ENCODE data around the gene SHLD1. TPM values are rescaled to one million over a fixed set of nuclear protein-coding genes. Genes with fewer than 3 reads are reported as not detected.
A peak's percentile ranks its signal among the peaks of the same experiment; 100 is the strongest.
"Not testable (repeated sequence)": the region's sequence is repeated elsewhere in the genome, so short reads cannot be mapped to it uniquely, and the experiment has no call there.

Gene SHLD1
- total RNA-seq, 2 experiments from 2014 or later = 7.9 to 9.4 TPM

DNA sequence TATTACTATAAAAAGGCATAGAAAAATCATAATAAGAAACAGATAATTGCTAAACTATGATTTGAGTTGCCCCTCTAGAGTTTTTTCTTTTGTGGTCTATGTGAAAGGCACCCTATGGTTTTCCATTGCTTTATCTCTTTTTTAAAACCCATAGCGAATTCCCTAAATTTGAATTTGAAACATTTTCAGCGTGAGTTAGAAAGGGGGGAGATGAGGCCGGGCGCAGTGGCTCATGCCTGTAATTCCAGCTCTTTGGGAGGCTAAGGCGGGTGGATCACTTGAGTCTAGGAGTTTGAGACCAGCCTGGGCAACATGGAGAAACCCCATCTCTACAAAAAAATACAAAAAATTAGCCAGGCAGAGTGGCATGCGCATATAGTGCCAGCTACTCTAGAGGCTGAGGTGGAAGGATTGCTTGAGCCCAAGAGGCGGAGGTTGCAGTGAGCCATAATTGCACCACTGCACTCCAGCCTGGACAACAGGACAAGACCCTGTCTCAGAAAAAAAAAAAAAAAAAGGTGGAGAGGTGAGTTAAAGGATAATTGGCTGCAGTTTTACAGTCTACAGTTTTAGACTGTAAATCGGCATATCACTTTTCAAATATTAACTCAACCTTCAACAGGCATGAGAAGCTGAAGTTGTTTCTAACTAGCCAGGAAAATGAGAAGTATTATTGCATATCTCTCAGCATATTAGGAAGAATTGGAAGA, 46.3 kb downstream of the SHLD1 start:
- ChIA-PET CTCF (interaction anchor here (0.6 to 2.3 kb wide), 8 partner anchors 9 to 394 kb away, joined by 3 to 6 read pairs (median 3); no protein-coding TSS in a partner anchor), POLR2A (no interaction called here)
- no peak overlapping the region for H3K27ac Mint-ChIP-seq

DNA sequence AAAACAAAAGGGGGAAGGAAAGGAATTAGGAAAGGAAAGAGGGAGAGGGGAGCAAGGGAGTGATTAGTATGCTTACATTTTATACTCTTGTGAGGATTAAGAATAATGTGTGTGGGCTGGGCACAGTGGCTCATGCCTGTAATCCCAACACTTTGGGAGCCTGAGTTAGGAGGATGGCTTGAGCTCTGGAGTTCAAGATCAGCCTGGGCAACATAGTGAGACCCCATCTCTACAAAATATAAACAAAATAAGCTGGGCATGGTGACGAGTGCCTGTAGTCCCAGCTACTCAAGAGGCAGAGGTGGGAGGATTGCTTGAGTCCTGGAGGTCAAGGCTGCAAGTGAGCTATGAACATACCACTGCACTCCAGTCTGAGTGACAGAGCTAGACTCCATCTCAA, 47.0 kb downstream of the SHLD1 start:
- no peak for DNase-seq
- no peak overlapping the region for H3K27ac Mint-ChIP-seq
- no peaks in the 10 kb centered on the region for H3K4me1 Mint-ChIP-seq
- CTCF ChIA-PET = interaction anchor here (0.6 to 2.3 kb wide), 8 partner anchors 10 to 395 kb away, joined by 3 to 6 read pairs (median 3); no protein-coding TSS in a partner anchor
- no peaks in the 10 kb centered on the region for H3K27me3 Mint-ChIP-seq
- H3K36me3 Mint-ChIP-seq (ENCODE audit: low read depth) = peaks cover 2% of the 10 kb centered on the region
- H3K9me3 Mint-ChIP-seq = no peaks in the 10 kb centered on the region
- POLR2A ChIA-PET = no interaction called here
- H3K4me3 Mint-ChIP-seq = no peak overlapping the region

More for the DNA sequence above, 46.3 kb downstream of the SHLD1 start:
- no peaks in the 10 kb centered on the region for H3K36me3 Mint-ChIP-seq (ENCODE audit: low read depth)
- no peak for DNase-seq
- H3K4me3 Mint-ChIP-seq = no peak overlapping the region
- H3K4me1 Mint-ChIP-seq = no peaks in the 10 kb centered on the region
- H3K9me3 Mint-ChIP-seq = no peaks in the 10 kb centered on the region
- H3K27me3 Mint-ChIP-seq = no peaks in the 10 kb centered on the region

DNA sequence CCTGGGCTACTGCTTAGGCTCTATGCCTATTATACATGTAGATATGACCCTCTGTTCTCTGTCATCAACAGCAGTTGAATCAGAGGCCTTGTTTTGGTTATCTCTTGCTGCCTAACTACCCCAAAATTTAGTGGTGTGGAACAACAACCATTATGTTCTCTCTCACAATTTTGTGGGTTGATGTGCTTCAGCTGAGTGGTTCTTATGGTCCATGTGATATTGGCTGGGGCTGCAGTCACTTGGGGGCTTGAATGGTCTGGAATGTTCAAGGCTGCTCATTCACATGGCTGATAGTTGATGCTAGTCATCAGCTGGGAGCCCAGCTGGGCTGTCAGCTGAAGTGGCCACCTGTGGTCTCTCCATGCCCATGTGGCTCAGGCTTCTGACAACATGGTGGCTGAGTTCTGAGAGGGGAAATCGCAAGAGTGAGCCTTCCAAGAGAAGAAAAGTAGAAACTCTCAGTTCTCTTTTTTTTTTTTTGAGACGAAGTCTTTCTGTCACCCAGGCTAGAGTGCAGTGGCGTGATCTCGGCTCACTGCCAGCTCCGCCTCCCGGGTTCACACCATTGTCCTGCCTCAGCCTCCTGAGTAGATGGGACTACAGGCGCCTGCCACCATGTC, 47.8 kb downstream of the SHLD1 start:
- H3K4me1 Mint-ChIP-seq = no peaks in the 10 kb centered on the region
- peaks cover 5% of the 10 kb centered on the region for H3K36me3 Mint-ChIP-seq (ENCODE audit: low read depth)
- no peak overlapping the region for H3K27ac Mint-ChIP-seq
- POLR2A ChIA-PET = no interaction called here
- no peaks in the 10 kb centered on the region for H3K9me3 Mint-ChIP-seq
- H3K4me3 Mint-ChIP-seq = no peak overlapping the region
- CTCF ChIA-PET = interaction anchor here (1.1 to 1.2 kb wide), 2 partner anchors 10 to 121 kb away, joined by 3 read pairs; no protein-coding TSS in a partner anchor
- DNase-seq = no peak
- no peaks in the 10 kb centered on the region for H3K27me3 Mint-ChIP-seq

DNA sequence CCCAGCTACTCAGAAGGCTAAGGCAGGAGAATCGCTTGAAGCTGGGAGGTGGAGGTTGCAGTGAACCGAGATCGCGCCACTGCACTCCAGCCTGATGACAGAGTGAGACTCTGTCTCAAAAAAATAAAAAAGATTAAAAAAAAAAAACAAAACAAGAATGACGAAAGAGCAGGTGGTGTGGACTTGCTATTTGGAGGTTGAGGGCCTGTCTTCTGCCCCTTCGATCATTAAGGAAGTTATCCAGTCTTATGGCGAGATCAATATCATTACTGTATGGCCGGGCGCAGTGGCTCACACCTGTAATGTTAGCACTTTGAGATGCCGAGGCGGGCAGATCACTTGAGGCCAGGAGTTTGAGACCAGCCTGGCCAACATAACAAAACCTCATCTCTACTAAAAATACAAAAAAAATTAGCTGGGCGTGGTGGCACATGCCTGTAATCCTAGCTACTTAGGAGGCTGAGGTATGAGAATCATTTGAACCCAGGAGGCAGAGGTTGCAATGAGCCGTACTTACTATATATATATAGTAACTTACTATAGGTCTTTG, 53.6 kb downstream of the SHLD1 start:
- H3K27ac Mint-ChIP-seq; H3K4me3 Mint-ChIP-seq; H3K36me3 Mint-ChIP-seq (ENCODE audit: low read depth); H3K27me3 Mint-ChIP-seq; DNase-seq; H3K9me3 Mint-ChIP-seq; POLR2A ChIA-PET: not testable (repeated sequence)
- CTCF ChIA-PET = interaction anchor here (0.6 kb wide), 1 partner anchor 268 kb away, joined by 3 read pairs; no protein-coding TSS in a partner anchor
- H3K4me1 Mint-ChIP-seq = peaks cover 17% of the 10 kb centered on the region

DNA sequence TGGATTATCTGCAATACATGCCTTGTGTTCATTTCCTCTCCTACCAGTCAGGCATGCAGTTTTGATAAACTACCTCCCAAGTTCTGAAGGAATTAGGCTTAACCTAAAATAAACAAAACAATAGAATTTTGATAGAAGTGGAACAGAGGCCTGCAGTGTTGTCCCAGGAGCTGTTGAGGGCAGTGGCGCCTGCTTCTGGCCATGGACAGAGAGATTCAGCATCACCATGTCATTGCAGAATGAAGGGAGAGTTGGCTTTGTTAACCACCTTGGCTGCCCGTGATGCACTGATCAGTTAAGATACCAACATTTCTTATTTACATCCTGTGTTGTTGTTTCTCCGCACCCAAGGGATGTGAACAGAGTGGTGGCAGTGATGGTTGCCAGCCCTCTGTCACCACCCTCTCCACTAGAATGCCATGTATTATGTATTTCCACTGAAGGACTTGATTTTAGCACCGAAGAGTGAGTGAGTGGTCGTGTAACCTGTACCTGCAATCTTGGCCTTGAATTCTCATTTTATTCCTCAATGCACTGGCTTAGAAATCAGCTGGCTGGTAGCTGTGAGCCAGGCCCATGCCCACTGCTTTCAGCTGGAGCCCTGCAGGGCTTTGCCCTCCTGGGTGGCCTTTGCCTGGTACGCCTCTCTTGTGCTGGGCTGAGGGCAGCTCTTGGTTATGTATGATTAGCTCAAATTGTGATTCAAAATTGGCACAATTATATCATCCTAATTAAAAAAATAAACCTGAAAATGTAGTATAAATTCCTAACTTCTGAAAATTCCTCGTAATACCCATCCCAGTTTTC, 56.5 kb downstream of the SHLD1 start:
- H3K27ac Mint-ChIP-seq = peak overlapping the region; percentile 27

DNA sequence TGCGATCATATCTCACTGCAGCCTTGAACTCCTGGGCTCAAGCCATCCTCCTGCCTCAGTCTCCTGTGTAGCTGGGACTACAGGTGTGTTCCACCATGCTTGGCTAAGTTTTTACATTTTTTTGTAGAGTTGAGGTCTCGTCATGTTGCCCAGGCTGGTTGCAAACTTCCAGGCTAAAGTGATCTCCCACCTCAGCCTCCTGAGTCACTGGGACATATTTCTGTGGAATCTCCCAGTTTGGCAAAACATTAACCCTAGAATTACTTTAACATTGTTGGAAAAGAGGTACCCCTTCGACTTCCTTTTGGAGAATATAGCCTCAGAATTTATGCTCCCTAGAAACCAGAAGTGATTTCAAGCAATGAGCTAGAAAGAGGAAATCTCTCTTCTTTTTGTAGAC, 57.2 kb downstream of the SHLD1 start:
- Mint-ChIP-seq H3K27ac (no peak overlapping the region), H3K4me3 (no peak overlapping the region), H3K36me3 (ENCODE audit: low read depth) (peaks cover 5% of the 10 kb centered on the region), H3K4me1 (peaks cover 17% of the 10 kb centered on the region), H3K27me3 (no peaks in the 10 kb centered on the region), H3K9me3 (no peaks in the 10 kb centered on the region)
- DNase-seq = no peak
- POLR2A ChIA-PET = no interaction called here
- CTCF ChIA-PET = no interaction called here

More for the DNA sequence above, 56.5 kb downstream of the SHLD1 start:
- DNase-seq = no peak
- H3K4me3 Mint-ChIP-seq = no peak overlapping the region
- POLR2A ChIA-PET = no interaction called here
- no peaks in the 10 kb centered on the region for H3K9me3 Mint-ChIP-seq
- no peaks in the 10 kb centered on the region for H3K27me3 Mint-ChIP-seq
- H3K36me3 Mint-ChIP-seq (ENCODE audit: low read depth) = peaks cover 8% of the 10 kb centered on the region
- CTCF ChIA-PET = no interaction called here
- H3K4me1 Mint-ChIP-seq = peaks cover 17% of the 10 kb centered on the region

- Mint-ChIP-seq H3K9me3 (no peaks in the 10 kb centered on the region), H3K36me3 (ENCODE audit: low read depth) (peaks cover 3% of the 10 kb centered on the region), H3K27me3 (no peaks in the 10 kb centered on the region), H3K4me3 (no peak overlapping the region), H3K27ac (no peak overlapping the region), H3K4me1 (peaks cover 15% of the 10 kb centered on the region)
- DNase-seq = no peak
- ChIA-PET CTCF (interaction anchor here (1.4 kb wide), 1 partner anchor 280 kb away, joined by 4 read pairs; no protein-coding TSS in a partner anchor), POLR2A (no interaction called here)
These were observed 58.7 kb downstream of the SHLD1 start for GRCh38 chr20:5808901-5809300.

DNA sequence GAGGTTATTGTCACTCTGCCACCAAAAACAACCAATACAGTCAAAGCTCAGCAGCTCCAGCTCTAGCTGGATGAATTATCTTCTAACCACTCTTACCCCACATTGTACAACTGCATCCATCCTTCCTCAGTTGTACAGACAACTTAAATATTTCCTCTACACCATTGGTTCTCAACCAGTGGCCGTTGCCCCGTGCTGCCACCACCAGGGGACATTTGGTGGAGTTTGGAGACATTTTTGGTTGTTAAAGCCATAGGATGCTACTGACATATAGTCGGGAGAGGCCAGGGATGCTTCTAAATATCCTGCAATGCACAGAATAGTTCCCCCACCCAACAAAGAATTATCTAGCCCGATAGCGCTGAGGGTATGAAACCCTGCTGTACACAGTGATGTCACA, 59.3 kb downstream of the SHLD1 start:
- Mint-ChIP-seq H3K36me3 (ENCODE audit: low read depth) (peaks cover 3% of the 10 kb centered on the region), H3K4me1 (peaks cover 11% of the 10 kb centered on the region), H3K27me3 (no peaks in the 10 kb centered on the region), H3K9me3 (no peaks in the 10 kb centered on the region), H3K27ac (no peak overlapping the region), H3K4me3 (no peak overlapping the region)
- ChIA-PET POLR2A (no interaction called here), CTCF (interaction anchor here (1.4 kb wide), 1 partner anchor 281 kb away, joined by 4 read pairs; no protein-coding TSS in a partner anchor)
- no peak for DNase-seq

GRCh38 chr20:5810800-5811422, 60.7 kb downstream of the SHLD1 start:
- Mint-ChIP-seq H3K4me3 (no peak overlapping the region), H3K4me1 (peaks cover 4% of the 10 kb centered on the region), H3K27ac (no peak overlapping the region), H3K9me3 (no peaks in the 10 kb centered on the region), H3K27me3 (no peaks in the 10 kb centered on the region), H3K36me3 (ENCODE audit: low read depth) (peaks cover 3% of the 10 kb centered on the region)
- ChIA-PET POLR2A (no interaction called here), CTCF (interaction anchor here (0.6 kb wide), 1 partner anchor 183 kb away, joined by 3 read pairs; no protein-coding TSS in a partner anchor)
- DNase-seq = no peak

DNA sequence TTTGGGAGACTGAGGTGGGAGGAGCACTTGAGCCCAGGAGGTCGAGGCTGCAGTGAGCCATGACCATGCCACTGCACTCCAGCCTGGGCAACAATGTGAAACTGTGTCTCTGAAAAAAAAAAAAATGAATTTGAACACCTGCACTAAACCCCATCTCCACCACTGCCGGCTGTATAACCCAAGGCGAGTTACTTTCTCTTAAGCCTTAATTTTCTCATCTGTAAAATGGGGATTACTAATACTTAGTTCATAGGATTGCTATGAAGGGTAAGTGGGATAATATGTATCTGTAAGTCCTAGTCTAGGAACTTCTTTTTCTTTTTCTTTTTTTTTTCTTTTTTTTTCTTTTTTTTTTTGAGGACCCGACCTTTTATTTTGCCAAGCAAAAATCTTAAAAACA, 61.5 kb downstream of the SHLD1 start:
- no peaks in the 10 kb centered on the region for H3K27me3 Mint-ChIP-seq
- no peak overlapping the region for H3K4me3 Mint-ChIP-seq
- POLR2A ChIA-PET = no interaction called here
- H3K27ac Mint-ChIP-seq = no peak overlapping the region
- no peaks in the 10 kb centered on the region for H3K9me3 Mint-ChIP-seq
- CTCF ChIA-PET = no interaction called here
- H3K4me1 Mint-ChIP-seq = peaks cover 2% of the 10 kb centered on the region
- no peak for DNase-seq
- H3K36me3 Mint-ChIP-seq (ENCODE audit: low read depth) = peaks cover 3% of the 10 kb centered on the region

DNA sequence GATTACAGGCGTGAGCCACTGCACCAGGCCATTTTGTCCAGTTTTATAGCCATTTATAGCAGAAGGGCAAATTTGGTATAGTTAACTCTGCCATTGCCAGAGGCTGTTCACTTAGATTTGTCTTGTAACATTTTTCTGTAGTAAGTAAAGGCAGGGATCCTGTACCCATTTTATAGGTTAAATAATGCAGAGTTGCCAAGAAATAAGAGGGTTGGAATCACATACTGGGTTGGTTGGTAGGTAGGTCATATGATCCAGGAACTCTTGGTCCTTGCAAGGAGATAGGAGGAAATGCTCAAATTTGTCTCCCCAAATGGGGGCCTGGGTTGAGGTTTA, 68.1 kb downstream of the SHLD1 start:
- DNase-seq = no peak
- CTCF ChIA-PET = no interaction called here
- Mint-ChIP-seq H3K27me3 (no peaks in the 10 kb centered on the region), H3K27ac (no peak overlapping the region), H3K4me3 (no peak overlapping the region), H3K9me3 (no peaks in the 10 kb centered on the region), H3K4me1 (peaks cover 2% of the 10 kb centered on the region), H3K36me3 (ENCODE audit: low read depth) (no peaks in the 10 kb centered on the region)
- POLR2A ChIA-PET = no interaction called here

GRCh38 chr20:5820738-5821137, 70.5 kb downstream of the SHLD1 start:
- CTCF ChIA-PET = interaction anchor here (1.5 kb wide), 2 partner anchors 13 to 290 kb away, joined by 3 to 4 read pairs; no protein-coding TSS in a partner anchor
- no peaks in the 10 kb centered on the region for H3K36me3 Mint-ChIP-seq (ENCODE audit: low read depth)
- no peak for DNase-seq
- H3K27me3 Mint-ChIP-seq = no peaks in the 10 kb centered on the region
- peaks cover 6% of the 10 kb centered on the region for H3K4me1 Mint-ChIP-seq
- H3K4me3 Mint-ChIP-seq = no peak overlapping the region
- POLR2A ChIA-PET = no interaction called here
- H3K27ac Mint-ChIP-seq = no peak overlapping the region
- H3K9me3 Mint-ChIP-seq = no peaks in the 10 kb centered on the region
